ENCODE results near the gene SCN1A. TPM values are rescaled to one million over a fixed set of nuclear protein-coding genes. Genes with fewer than 3 reads are reported as not detected.
A peak's percentile ranks its signal among the peaks of the same experiment; 100 is the strongest.

The SCN1A gene
- total and polyA plus RNA-seq, 2 donors (not counting 3 experiments of a cell fraction or from before 2014, with no cell fraction given), result not detected

GRCh38 chr2:165952741-165953211, 175.0 kb downstream of the SCN1A start:
- Histone ChIP-seq H4K20me1 (replicated peaks; ENCODE audit: control insufficient read depth, extremely low read depth, insufficient read depth, low read length) (no peaks in the 10 kb centered on the region), H3K27ac (ENCODE audit: insufficient read depth, low read depth, low read length) (peak overlapping the region; percentile 81), H3K4me3 (replicated peaks in 1 of 3; ENCODE audit: insufficient read depth in 1 of 3, low read depth in 1 of 3, low read length in 3 of 3) (peak overlapping the region; percentile 60 to 99 (median 93)), H3K9me3 (replicated peaks; ENCODE audit: control insufficient read depth, insufficient read depth, low read length) (no peaks in the 10 kb centered on the region), H3K27me3 (ENCODE audit: control insufficient read depth in 2 of 2, insufficient read depth in 2 of 2, low read length in 2 of 2) (no peaks in the 10 kb centered on the region), H3K9me1 (replicated peaks; ENCODE audit: control insufficient read depth, extremely low read depth, insufficient read depth, low read length) (no peaks in the 10 kb centered on the region), H3K4me2 (ENCODE audit: insufficient read depth, low read length) (peak overlapping the region; percentile 96), H3K9ac (replicated peaks; ENCODE audit: extremely low read depth, insufficient read depth, low read length) (peak overlapping the region; percentile 92), H3K79me2 (ENCODE audit: control insufficient read depth, insufficient read depth, low read length) (peaks cover 26% of the 10 kb centered on the region), H2AFZ (ENCODE audit: low read depth, low read length) (peak overlapping the region; percentile 61), H3K36me3 (ENCODE audit: control insufficient read depth in 2 of 2, extremely low read depth in 1 of 2, insufficient read depth in 2 of 2, low read length in 2 of 2) (peaks cover 0 to 5% of the 10 kb centered on the region in 2 experiments), H3K4me1 (ENCODE audit: control insufficient read depth, extremely low read depth, insufficient read depth, low read length) (peaks cover 17% of the 10 kb centered on the region)
- CTCF ChIA-PET, result interaction anchor here (0.9 to 5.9 kb wide), 20 partner anchors 8 to 467 kb away, joined by 3 to 193 read pairs (median 5); partner anchors contain the start of gene SCN1A
- TSS peak; percentile 45 for BruUV-seq (replicated peaks)
- FAIRE-seq (peak; percentile 37), DNase-seq (ENCODE audit: low read depth, low spot score) (peak; percentile 66)
- dilution Hi-C loops (cut with MboI; ENCODE audit: extremely low pct_ligation_motif_present, low sequenced_read_pairs), result no loop called here
- POLR2A ChIA-PET, result interaction anchor here (1.9 kb wide), 1 partner anchor 175 kb away, joined by 14 read pairs; the partner anchor contains the start of gene SCN1A
- TF ChIP-seq POLR2AphosphoS5 (IDR thresholded peaks at IDR 0.05; ENCODE audit: insufficient read depth, low read depth, low read length) (no peak), POLR2A (IDR thresholded peaks at IDR 0.05; ENCODE audit: low read depth, low read length) (no peak), JUN (IDR thresholded peaks at IDR 0.05; ENCODE audit: borderline replicate concordance, insufficient read depth, insufficient read length, low read depth) (no peak), MAX (IDR thresholded peaks at IDR 0.05; ENCODE audit: insufficient read depth, insufficient read length) (no peak), EZH2 (IDR thresholded peaks at IDR 0.05; ENCODE audit: borderline replicate concordance, low read depth, low read length, severe bottlenecking) (no peak), MYC (IDR thresholded peaks at IDR 0.05; ENCODE audit: low read depth, low read length) (no peak), GATA2 (IDR thresholded peaks at IDR 0.05; ENCODE audit: insufficient read depth, insufficient read length, low read depth, low read length) (no peak), FOS (IDR thresholded peaks at IDR 0.05; ENCODE audit: borderline replicate concordance, insufficient read depth, low read length) (no peak), CTCF (IDR thresholded peaks at IDR 0.05; ENCODE audit: extremely low read depth in 1 of 2, insufficient read depth in 1 of 2, low read depth in 1 of 2, low read length in 2 of 2) (no peak)
- intact Hi-C loops (cut with micrococcal nuclease), result loop anchor here (2.0 to 5.0 kb wide), 3 partner anchors 44 to 552 kb away; no protein-coding TSS in a partner anchor

All from endothelial cell of umbilical vein (primary cell).